MCF 10A (cell line): ENCODE data around the gene SLIT3. TPM values are rescaled to one million over a fixed set of nuclear protein-coding genes. Genes with fewer than 3 reads are reported as not detected.

Experiments
- BruUV-seq: library from RNA; stranded (reverse); fragments of 400-500 nt; replicated peaks from 2 replicates; lab custom pipeline; 2021; lab: Mats Ljungman, UMichigan
- CTCF ChIA-PET: fragments of 300-600 bp; sonication (Branson Sonifier 250); formaldehyde crosslinking; extraction: SDS; loops from one replicate; lab custom pipeline; 2021; ENCODE audit warnings: antibody characterized with exemption, inconsistent platforms; lab: Yijun Ruan, JAX
- POLR2A ChIA-PET: fragments of 300-600, 350-650 bp; sonication (Branson Sonifier 250); formaldehyde crosslinking; extraction: SDS; loops from one replicate; lab custom pipeline; 2020; ENCODE audit warnings: antibody characterized with exemption, inconsistent platforms; lab: Yijun Ruan, JAX
- DNase-seq: peaks from one replicate; pipeline ENCODE4 v3.0.0-alpha.2; 2018; ENCODE audit not compliant: unreplicated experiment
- H3K27ac Mint-ChIP-seq: one replicate; pipeline ENCODE4 v1.8.0; 2022; ENCODE audit warnings: mild to moderate bottlenecking, low read depth, mixed read lengths; ENCODE audit not compliant: unreplicated experiment
- H3K27me3 Mint-ChIP-seq: one replicate; pipeline ENCODE4 v1.8.0; 2022; ENCODE audit warnings: mixed read lengths; ENCODE audit not compliant: insufficient read depth, unreplicated experiment
- H3K36me3 Mint-ChIP-seq: one replicate; pipeline ENCODE4 v1.8.0; 2022; ENCODE audit warnings: mild to moderate bottlenecking, moderate library complexity, mixed read lengths; ENCODE audit not compliant: insufficient read depth, unreplicated experiment
- H3K4me1 Mint-ChIP-seq: one replicate; pipeline ENCODE4 v1.8.0; 2022; ENCODE audit warnings: mixed read lengths; ENCODE audit not compliant: insufficient read depth, unreplicated experiment
- H3K4me3 Mint-ChIP-seq: one replicate; pipeline ENCODE4 v1.8.0; 2022; ENCODE audit warnings: mild to moderate bottlenecking, moderate library complexity, mixed read lengths; ENCODE audit not compliant: unreplicated experiment
- H3K9me3 Mint-ChIP-seq: one replicate; pipeline ENCODE4 v1.8.0; 2022; ENCODE audit warnings: mixed read lengths; ENCODE audit not compliant: unreplicated experiment
- CTCF ChIP-seq: fragments of 200-600 bp; IDR thresholded peaks from one replicate; pipeline ENCODE4 v1.8.0; 2022; ENCODE audit warnings: antibody characterized with exemption, mild to moderate bottlenecking; ENCODE audit not compliant: unreplicated experiment
- intact Hi-C: fragments of 100-400 bp; cut with micrococcal nuclease; formaldehyde crosslinking; loops from 2 replicates; pipeline ENCODE4 v1.14.1; 2022
- total RNA-seq: library from RNA; stranded (reverse); gene quantifications from 2 replicates; pipeline ENCODE4 v1.2.3, GENCODE V29; 2022

SLIT3 gene
- total RNA-seq, 1 experiment from 2014 or later: 0.89 TPM

DNA sequence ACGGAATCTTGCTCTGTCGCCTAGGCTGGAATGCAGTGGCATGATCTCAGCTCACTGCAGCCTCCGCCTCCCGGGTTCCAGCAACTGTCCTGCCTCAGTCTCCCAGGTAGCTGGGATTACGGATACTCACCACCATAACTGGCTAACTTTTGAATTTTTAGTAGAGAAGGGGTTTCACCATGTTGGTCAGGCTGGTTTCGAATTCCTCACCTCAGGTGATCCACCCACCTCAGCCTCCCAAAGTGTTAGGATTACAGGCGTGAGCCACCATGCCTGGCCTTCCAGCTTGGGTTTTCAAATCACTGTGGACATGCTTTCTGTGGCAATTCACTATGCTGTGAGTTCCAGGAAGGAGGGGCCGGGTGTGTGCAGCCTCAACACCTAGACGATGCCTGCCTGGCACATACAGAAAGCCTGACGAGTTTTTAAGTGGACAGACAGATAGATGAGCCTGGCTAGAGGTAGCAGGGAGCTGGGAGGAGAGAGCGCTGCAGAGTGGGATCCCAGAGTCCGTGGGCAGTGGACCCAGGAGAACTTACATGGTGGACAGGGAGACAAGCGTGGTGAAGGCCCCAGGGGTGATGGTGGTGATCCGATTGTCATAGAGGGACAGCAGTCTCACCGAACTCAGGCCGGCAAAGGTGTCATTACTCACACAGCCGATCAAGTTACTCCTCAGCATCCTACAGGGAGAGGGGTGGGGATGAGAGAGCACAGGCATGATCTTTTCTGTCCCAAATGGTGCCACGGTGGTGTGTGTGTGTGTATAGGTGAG, 548.3 kb downstream of the SLIT3 start:
- POLR2A ChIA-PET: no interaction called here
- H3K4me3 Mint-ChIP-seq: no peak overlapping the region
- no TSS peak for BruUV-seq
- no peak overlapping the region for H3K27ac Mint-ChIP-seq
- no peak for DNase-seq
- no peaks in the 10 kb centered on the region for H3K9me3 Mint-ChIP-seq
- no peaks in the 10 kb centered on the region for H3K27me3 Mint-ChIP-seq
- H3K4me1 Mint-ChIP-seq: no peaks in the 10 kb centered on the region
- no peak for TF ChIP-seq CTCF
- no peaks in the 10 kb centered on the region for H3K36me3 Mint-ChIP-seq
- CTCF ChIA-PET: no interaction called here
- intact Hi-C loops: no loop called here

- DNase-seq: no peak
- no peaks in the 10 kb centered on the region for H3K4me1 Mint-ChIP-seq
- ChIA-PET CTCF (no interaction called here), POLR2A (no interaction called here)
- H3K27ac Mint-ChIP-seq: no peak overlapping the region
- H3K4me3 Mint-ChIP-seq: no peak overlapping the region
- H3K36me3 Mint-ChIP-seq: no peaks in the 10 kb centered on the region
- no peaks in the 10 kb centered on the region for H3K27me3 Mint-ChIP-seq
- H3K9me3 Mint-ChIP-seq: no peaks in the 10 kb centered on the region
- intact Hi-C loops: no loop called here
- no peak for TF ChIP-seq CTCF
- no TSS peak for BruUV-seq
These were observed 548.9 kb downstream of the SLIT3 start for GRCh38 chr5:168752012-168752411.

- Mint-ChIP-seq H3K4me3 (no peak overlapping the region), H3K36me3 (no peaks in the 10 kb centered on the region), H3K27ac (no peak overlapping the region), H3K9me3 (no peaks in the 10 kb centered on the region), H3K4me1 (no peaks in the 10 kb centered on the region), H3K27me3 (no peaks in the 10 kb centered on the region)
- TF ChIP-seq CTCF: no peak
- ChIA-PET CTCF (interaction anchor here (0.6 kb wide), 3 partner anchors 182 to 1029 kb away, joined by 3 to 4 read pairs (median 3); no protein-coding TSS in a partner anchor), POLR2A (no interaction called here)
- intact Hi-C loops: no loop called here
- DNase-seq: no peak
- no TSS peak for BruUV-seq
These were observed 550.0 kb downstream of the SLIT3 start for GRCh38 chr5:168750926-168751325.

DNA sequence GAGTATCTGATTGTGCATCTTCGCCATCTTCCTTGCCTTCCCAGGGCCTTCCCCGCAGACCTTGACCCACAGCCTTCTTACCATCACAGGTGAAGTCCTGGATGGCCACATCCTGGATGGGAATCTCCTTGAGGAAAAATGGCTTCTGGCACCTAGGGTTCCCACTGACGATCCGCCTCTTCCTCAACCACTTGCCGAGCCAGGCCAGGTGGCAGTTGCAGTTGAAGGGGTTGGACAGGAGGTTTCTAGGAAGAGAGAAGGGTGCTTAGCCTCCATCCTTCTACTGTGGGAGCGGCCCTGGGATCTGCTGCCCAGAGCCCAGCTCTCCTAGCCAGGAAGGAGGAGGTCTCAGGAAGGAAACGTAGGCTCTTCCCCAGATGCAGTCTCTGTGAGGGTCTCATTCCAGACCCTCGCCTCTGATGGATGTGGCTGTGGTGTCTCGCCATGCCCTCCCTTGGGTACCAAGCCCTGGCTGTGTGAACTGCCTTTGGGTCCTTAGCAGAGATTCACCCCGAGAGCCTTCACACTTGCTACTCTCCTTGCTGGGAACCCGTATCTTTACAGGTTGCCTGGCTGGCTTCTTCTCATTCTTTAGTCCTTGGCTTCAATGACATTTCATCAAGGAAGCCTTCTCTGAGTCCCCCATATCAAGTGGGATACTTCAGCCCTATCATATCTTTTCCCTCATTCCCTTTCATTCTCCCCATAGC, 551.4 kb downstream of the SLIT3 start:
- CTCF ChIA-PET: interaction anchor here (1.3 kb wide), 1 partner anchor 796 kb away, joined by 3 read pairs; no protein-coding TSS in a partner anchor
- no peak overlapping the region for H3K27ac Mint-ChIP-seq
- intact Hi-C loops: no loop called here

More for the DNA sequence above, 551.4 kb downstream of the SLIT3 start:
- Mint-ChIP-seq H3K4me1 (no peaks in the 10 kb centered on the region), H3K27me3 (no peaks in the 10 kb centered on the region), H3K36me3 (no peaks in the 10 kb centered on the region), H3K9me3 (peaks cover 6% of the 10 kb centered on the region), H3K4me3 (no peak overlapping the region)
- DNase-seq: no peak
- POLR2A ChIA-PET: no interaction called here
- BruUV-seq: no TSS peak
- TF ChIP-seq CTCF: no peak
